Adrenal gland (tissue), 5 donors: ENCODE data around the gene PPP2R1B.

Experiments
- CTCF ChIP-seq, 6 experiments: fragments of 450-650 bp in 4 of 6; fragments of 200-600 bp in 2 of 6; sonication (generic) in 1 of 6; IDR thresholded peaks; 1 replicate in 5 of 6; 2 replicates in 1 of 6; pipeline versions ENCODE4 v1.5.1 to v1.8.0; 2016 to 2021; ENCODE audit warnings: antibody characterized with exemption in 6 of 6, mild to moderate bottlenecking in 2 of 6, moderate library complexity in 1 of 6
- POLR2A ChIP-seq, 2 donors: fragments of 450-650 bp; IDR thresholded peaks; one replicate each; pipeline ENCODE4 v1.6.1; 2017; ENCODE audit warnings: antibody characterized with exemption in 2 of 2, mild to moderate bottlenecking in 2 of 2, moderate library complexity in 1 of 2
- donor health status: DM: no; HTN: no; CAD: no.

GRCh38 chr11:111782109-111782741, 16.0 kb upstream of the PPP2R1B start:
- TF ChIP-seq CTCF (IDR thresholded peaks at IDR 0.05): no peak
- no peak for TF ChIP-seq POLR2A (IDR thresholded peaks at IDR 0.05)
